Stimulated activated CD4-positive, alpha-beta T cell treated with anti-CD3 and anti-CD28 coated beads, Interleukin-1b, Interleukin-23, amount 100 ng/mL, for 48 hours (primary cell): Measurements from ENCODE around the gene KDM3B.
"Not testable (repeated sequence)": the region's sequence is repeated elsewhere in the genome, so short reads cannot be mapped to it uniquely, and the experiment has no call there.

Experiments used
- DNase-seq: peaks from one replicate; pipeline ENCODE4 v3.0.0-alpha.2; 2020

Gene KDM3B

GRCh38 chr5:138352071-138352721, at the start of gene KDM3B:
Gene KDM3B, plus strand, starts transcription at chr5:138352685. Its CDS starts 111 bp downstream, at chr5:138352796.
- DNase-seq: peak; percentile 91

- DNase-seq: no peak
Measured at GRCh38 chr5:138303372-138303771, 49.1 kb upstream of the KDM3B start.

DNA sequence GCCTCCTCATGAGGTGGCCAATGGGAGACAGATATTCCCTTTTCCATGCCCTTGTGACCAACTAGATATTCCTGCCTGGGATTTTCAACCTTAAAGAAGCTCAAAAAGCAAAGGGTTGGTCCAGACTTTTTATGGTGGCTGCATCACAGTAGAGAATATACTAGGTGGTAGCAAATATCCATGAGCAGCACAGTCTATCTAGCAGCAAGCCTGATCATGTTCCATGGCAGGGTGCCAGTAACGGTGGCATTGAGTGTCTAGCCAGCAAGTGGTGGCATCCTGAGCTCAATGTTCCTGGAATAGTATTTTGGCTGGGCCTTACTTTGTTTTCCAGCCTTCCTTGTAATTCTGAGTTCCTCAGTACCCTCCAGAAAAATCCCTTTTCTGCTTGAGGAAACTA, 46.7 kb upstream of the KDM3B start:
- no peak for DNase-seq

DNA sequence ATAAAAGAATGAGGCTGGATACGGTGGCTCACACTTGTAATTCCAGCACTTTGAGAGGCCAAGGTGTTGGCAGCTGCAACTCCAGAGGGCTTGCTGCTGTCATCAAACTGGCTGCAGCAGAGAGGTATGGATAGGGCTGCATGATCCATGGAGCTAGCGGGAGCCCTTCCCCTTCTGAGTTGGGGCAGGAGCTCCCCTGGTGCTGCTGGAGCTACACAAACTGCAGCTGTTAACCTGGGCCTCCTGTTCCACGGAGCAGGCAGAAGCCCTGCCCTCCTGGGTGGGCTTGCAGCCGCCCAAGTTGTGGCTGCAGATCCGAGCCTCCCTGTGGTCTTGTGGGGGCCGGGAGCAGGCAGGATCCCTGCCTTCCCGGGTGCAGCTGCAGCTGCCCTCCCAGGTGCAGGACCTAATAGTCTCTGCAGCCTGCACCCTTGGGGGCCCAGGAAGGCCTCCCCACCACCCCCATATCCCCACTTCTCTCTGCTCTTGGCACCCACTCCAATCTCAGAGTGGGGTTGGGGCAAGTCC, 36.7 kb upstream of the KDM3B start:
- no peak for DNase-seq

GRCh38 chr5:138316355-138316754, 36.1 kb upstream of the KDM3B start:
- DNase-seq: no peak

GRCh38 chr5:138318211-138318610, 34.3 kb upstream of the KDM3B start:
- not testable (repeated sequence) for DNase-seq

DNA sequence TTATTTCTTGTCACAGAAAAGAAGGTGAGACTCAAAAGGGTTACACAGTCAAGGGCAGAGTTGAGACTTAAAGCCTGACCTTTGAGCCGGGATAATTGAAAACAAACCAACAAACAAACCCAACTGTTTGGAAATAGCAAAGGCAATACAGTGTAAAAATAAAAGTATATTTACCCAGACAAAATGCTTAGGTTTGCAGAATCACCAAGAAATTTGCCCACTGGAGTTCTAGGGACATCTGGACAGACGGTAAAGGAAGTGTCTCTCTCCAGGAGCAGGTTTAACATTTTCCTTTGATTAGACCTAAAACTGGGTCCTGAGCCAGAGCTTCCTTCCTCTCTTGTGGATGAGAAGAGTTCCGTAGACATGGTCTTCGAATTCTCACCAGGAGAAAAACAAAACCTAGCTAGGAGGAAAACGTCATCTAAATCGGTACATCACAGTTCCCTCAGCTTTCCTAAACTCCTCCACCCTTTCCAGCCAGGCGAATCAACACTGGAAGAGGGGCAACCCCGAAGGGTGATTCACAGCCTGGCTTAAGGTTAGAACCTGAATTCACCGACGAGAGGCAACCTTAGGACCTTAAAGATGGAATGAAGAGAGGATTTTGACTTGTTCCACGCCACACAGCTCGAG, 21.6 kb upstream of the KDM3B start:
- no peak for DNase-seq

GRCh38 chr5:138331449-138332368, 20.8 kb upstream of the KDM3B start, which contains the start of gene CDC25C:
Gene CDC25C, minus strand, starts transcription at chr5:138331804. Its CDS starts 624 bp downstream, at chr5:138331180.
- peak; percentile 97 for DNase-seq

- no peak for DNase-seq
Measured at GRCh38 chr5:138334867-138335447, 17.5 kb upstream of the KDM3B start.

- DNase-seq: no peak
Measured at GRCh38 chr5:138336952-138337684, 15.4 kb upstream of the KDM3B start.

DNA sequence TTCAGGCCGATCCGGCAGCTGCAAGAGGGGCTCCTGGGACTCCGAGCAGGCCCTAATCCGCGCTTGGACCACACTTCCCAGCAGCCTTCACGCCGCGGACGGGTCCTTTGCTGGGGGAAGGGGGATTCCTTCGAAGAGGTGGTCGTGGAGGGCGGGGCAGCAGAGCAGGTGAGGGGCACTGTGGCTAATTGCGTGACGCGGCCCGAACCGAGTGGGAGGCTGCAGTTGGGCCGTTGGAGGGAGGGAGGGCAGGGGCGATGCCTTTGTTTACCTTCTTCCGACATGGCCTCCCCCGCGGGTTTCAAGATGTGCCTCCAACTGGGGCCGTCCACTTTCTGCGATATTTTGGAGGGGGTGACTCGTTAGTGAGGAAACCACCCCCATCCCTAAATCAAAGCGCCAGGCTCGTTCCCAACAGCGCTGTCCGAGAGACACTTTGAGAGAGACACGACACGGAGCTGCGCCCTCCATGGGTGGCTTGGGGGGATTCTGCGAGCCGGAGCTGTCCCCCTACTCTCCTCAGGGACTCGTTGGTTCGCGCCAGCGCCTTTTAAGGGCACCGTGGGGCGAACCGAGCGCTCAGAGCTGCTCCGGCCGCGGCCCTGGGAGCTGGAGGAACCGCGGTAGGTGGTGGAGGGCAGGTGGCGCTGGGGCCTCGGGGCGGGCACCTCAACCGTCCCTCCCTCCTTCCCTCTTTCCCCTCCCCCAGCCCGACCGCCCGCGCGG, 14.6 kb upstream of the KDM3B start, which contains the start of gene FAM53C:
TSS of gene FAM53C (plus strand) at position 582 of the 726 bp plus-strand sequence. CDS start 3,070 bp downstream, outside the sequence.
- DNase-seq: peak; percentile 93

DNA sequence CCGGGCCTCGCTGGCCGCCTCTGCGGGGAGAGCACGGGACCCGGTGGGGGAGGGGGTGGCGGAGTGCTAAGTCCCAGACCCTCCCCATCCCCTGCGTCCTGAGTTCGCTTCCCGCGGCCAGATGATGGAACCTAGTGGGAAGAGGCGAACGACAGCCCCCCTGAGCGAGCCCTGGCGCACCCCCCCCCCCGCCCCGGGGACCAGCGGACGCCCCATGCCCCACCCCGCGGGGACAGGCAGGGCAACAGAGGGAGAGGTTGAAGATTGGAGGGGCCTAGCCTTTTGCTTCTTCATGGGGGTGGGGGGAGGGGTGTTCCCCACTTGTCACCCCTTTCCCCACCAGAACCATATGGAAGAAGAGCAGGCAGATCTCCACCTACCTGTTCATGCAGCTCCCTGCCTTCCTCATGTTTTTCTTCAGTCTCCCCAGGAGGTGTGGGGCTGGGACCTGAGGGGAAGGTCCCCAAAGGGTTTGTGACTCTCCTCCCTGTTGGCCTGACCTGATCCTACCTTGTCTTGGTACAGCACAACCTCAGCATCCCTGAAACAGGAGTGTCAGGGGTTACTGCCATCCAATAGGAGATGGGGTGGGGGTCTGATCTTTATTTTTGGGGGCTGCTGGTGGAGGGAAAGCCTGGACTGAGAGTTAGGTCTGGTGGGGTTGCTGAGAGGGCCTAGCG, 13.9 kb upstream of the KDM3B start:
- DNase-seq: no peak

- no peak for DNase-seq
Measured at GRCh38 chr5:138339091-138339456, 13.4 kb upstream of the KDM3B start.

DNA sequence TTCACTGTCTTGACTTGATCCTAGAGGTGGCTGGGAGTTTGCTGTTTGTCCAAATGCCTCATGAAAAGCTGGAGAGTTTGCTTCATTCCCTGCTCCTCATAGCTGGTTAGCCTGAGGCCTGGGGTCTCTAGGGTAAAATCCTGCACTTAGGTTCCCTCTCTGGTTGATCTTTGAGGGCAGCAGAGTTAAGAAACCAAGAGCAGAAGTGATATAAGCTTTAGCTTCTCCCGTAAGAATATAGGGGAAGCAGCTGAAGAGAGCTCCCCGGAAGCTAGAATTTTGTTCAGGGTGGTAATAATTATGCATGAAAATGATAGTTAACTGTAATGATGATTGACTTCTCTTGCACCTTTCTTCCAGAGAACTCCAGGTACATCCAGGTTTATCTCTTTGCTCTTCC, 13.0 kb upstream of the KDM3B start:
- DNase-seq: no peak

GRCh38 chr5:138340008-138340407, 12.5 kb upstream of the KDM3B start:
- DNase-seq: no peak

- no peak for DNase-seq
Measured at GRCh38 chr5:138344887-138345622, 7.4 kb upstream of the KDM3B start.

DNA sequence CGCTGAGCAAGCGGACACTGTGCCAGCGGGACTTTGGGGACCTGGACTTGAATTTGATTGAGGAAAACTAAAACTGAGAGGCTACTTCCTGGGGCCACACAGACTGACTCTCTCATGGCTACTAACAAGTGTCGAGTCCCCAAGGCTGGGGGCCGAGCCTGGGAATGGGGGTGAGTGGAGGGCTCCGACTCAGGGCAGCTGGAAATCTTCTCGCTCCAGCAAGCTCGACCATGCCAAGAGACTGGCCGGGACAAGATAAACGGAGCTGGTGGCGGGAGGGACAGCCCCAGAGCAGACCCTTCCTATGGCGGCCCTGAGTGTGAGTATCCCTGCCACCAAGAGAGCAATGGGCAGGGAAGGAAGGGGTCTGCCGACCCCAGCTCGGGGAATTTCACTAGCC, 5.6 kb upstream of the KDM3B start:
- no peak for DNase-seq

GRCh38 chr5:138349852-138350562, 2.5 kb upstream of the KDM3B start:
- DNase-seq: no peak

- DNase-seq: no peak
Measured at GRCh38 chr5:138350563-138350890, 2.0 kb upstream of the KDM3B start.

- DNase-seq: no peak
Measured at GRCh38 chr5:138351056-138351455, 1.4 kb upstream of the KDM3B start.
